Islet precursor cell (in vitro differentiated cells): ENCODE results near the gene CCZ1.
"Not testable (repeated sequence)": the region's sequence is repeated elsewhere in the genome, so short reads cannot be mapped to it uniquely, and the experiment has no call there.

ENCODE experiments used
- DNase-seq: peaks from one replicate; pipeline ENCODE4 v3.0.0-alpha.2; 2018

Gene CCZ1

DNA sequence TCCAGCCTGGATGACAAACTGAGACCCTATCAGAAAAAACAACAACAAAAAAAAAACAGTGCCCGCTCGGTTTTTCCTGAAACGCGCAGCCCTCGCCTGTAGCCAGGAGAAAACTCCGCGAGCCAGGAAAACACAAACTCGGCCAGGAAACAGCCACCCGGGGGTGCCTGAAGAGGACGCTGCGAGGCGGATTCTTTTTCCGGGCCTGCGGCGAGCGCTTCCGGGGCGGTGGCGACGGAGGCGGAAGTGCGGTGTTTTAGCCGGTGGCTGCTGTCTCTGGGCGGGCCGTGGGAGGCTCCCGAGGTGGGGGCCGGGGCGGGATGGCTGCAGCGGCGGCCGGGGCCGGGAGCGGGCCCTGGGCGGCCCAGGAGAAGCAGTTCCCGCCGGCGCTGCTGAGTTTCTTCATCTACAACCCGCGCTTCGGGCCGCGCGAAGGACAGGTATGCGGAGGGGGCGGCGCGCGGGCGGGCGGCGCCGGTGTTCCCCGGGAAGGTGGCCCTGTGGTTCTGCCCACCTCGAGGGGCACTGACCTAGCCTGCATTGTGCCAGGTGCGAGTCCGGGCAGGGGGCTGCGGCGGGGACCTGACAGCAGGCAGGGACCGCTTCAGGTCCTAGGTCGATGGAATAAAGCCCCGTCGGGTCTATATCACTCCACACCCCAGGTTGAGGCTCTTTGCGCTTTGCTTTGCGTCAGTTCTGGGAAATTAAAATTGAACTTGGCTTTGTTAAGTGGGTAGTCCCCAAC is at the start of gene CCZ1:
TSS of gene CCZ1 (plus strand) at position 254 of the 745 bp plus-strand sequence. CDS start at position 321, 67 bp downstream.
- DNase-seq, result peak; percentile 78

DNA sequence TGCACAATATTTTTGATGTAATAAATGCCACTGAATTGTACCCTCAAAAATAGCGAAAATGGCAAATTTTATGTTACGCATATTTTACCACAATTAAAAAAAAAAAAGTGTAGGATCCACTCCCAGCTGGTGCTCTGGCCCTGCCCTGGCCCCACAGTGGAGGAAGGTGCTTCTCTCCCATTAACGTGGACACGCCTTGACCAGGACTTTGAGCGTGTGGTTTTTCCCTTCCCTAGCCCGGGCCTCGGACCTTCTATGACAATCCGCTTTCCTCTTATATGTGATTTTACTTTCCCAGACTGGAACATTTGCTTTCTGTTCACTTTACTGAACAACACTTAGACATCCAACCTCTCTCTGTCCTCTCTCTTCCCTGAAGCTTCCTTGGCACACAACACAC is 47.6 kb upstream of the CCZ1 start:
- no peak for DNase-seq

DNA sequence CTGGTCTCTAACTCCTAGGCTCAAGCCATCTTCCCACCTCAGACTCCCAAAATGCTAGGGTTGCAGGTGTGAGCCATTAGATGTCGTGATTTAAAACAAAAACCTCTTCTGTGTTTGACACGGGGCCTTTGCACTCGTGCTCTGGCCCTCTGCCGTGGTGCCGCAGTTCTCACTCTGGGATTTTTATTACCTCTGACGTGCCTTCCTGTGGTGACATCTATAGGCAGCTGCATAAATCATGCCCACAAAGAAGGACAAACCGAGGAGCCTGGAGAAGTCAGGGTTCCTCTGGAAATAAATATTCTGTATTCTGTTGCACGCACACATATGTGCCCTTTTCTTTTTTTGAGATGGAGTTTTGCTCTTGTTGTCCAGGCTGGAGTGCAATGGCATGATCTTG is 43.8 kb upstream of the CCZ1 start:
- DNase-seq, result no peak

DNA sequence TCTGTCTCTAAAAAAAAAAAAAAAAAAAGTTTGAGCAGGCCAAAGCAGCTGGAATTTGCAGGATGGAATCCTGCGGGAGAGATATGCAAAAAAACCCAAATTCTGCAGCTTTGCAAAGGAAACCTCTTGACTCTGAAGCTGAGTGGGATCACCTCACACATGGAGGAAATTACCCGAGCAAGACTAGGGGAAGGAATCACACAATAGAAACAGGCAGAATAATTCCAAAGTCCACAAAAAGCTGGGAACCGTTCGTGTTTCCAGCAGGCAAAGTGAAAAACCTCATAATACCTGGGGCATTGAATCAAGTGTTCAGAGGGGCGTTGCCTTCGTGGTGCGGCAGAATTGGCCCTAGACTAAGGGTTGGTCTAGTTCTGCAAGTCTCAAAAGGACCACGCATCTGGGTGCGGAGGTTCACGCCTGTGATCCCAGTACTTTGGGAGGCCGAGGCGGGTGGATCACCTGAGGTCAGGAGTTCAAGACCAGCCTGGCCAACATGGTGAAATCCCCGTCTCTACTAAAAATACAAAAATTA is 41.4 kb upstream of the CCZ1 start:
- not testable (repeated sequence) for DNase-seq

DNA sequence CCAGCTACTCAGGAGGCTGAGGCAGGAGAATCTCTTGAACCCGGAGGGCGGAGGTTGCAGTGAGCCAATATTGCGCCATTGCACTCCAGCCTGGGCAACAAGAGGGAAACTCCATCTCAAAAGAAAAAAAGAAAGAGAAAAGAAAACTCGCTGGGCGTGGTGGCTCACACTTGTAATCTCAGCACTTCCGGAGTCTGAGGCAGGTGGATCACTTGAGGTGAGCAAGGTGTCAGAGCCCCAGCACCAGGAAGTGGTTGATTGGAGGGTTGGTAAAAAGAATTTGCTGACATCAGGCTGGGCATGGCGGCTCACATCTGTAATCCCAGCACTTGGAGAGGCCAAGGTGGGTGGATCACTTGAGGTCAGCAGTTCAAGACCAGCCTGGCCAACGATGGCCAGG is 40.0 kb upstream of the CCZ1 start:
- not testable (repeated sequence) for DNase-seq

DNA sequence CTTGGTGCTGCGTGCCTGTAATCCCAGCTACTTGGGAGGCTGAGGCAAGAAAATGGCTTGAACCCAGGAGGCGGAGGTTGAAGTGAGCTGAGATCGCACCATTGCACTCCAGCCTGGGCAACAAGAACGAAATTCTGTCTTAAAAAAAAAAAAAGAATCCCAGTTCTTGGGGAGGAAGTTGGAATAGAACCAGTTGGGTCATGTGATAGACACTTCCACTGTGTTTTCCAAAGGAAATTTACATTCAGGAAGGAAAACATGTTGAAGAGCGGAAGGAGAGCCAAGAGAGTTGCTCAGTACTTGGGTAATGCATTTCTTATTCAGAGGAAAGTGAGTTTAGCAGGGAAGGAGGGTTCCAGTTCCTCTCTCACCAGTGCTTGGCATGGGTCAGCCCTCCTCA is 37.3 kb upstream of the CCZ1 start:
- DNase-seq, result not testable (repeated sequence)

DNA sequence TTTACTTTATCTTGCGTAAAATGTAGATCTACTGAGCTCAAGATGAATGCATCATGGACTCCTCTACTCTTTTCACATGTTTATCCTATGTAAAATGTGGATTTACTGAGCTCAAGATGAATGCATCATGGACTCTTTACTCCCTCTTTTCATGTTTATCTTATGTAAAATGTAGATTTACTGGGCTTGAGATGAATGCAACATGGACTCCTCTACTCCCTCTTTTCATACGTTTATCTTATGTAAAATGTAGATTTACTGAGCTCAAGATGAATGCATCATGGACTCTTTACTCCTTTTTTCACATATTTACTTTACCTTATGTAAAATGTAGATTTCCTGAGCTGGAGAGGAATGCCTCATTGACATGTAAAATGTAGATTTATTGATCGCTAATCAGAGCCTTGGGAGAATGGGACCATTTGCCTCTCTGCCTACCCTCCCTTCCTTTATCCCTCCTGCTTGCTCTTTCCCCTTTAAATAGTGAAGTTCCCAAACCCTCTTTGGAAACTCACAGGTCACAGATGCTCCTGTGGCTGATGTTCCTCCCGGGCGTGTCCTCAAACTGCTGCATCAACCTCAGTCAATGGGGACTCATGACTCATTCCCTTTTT is 35.7 kb upstream of the CCZ1 start:
- not testable (repeated sequence) for DNase-seq

DNA sequence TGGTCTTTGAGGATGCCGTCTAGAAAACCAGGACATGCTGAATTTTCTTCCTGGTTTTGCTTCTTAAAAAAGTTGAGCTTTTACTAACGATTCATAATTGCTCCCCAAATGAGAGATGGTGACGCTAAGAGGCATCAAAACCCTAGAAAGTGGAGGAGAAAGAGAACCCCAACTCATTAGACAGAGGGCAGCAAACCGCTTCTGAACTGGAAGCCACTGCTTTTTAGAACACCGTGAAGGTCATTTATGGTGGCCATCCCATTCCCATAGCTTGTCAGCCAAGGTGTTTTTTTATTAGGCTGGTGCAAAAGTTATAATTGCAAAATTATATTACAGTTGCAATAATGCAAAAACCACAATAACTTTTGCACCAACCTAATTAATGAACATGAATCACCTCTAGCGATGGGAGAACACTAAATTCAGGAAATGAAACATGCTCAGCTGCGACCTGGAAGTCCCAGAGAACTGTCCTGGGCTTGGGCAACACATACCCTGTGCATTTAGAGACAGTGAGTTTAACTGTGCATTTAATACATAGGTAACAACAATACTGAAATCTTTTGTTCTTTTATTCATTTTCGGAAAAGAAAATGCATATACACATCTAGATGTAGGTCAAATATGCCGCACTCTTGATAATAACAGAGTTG is 33.1 kb upstream of the CCZ1 start:
- not testable (repeated sequence) for DNase-seq

DNA sequence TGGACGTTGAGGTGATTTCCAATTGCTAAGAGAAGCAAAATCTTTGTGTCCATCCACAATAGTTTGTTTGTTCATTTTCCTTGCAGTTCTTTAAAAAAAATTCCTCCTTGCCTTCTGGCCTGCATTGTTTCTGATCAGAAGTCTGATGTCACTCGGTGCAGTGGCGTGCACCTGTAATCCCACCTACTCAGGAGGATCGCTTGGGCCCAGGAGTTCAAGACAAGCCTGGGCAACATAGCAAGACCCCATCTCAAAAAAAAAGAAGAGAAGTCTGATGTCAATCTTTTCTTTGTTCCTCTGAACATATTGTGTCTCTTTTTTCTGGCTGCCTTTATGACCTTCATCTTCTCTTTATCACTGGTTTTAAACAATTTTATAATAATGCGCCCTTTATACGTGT is 31.5 kb upstream of the CCZ1 start:
- DNase-seq, result no peak

DNA sequence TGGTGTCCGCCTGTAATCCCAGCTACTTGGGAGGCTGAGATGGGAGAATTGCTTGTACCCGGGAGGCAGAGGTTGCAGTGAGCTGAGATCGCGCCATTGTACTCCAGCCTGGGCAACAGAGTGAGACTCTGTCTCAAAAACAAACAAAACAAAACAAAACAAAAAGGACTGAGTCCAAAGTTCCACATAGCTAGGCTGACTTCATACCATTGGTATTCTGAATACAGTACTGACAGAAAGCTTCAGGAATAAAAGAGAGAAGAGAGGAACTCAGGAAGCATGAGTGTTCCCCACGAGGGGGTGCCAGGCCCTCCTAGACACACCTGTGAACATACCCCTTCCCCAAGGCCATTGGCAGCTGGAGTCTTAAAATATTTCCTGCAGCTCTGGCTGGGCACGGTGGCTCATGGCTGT is 29.6 kb upstream of the CCZ1 start:
- DNase-seq, result not testable (repeated sequence)

DNA sequence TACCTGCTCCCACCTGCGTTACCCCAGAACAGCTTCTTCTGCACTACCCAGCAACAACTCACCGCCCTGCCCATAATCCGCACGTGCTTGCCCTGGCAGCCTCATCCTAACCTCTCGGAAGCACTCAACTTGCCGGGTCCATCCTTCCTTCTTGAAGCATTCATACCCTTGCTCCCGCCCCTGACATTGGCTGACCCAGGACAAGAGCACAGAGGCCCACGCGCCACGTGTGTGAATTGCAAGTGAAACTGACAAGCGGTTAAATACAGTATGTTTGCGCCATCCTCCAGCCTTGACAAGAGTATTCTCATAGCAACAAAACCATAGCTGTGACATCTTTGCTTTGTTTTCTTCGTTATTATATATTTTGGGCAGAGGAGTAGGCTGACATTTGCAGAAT is 28.8 kb upstream of the CCZ1 start:
- DNase-seq, result no peak

DNA sequence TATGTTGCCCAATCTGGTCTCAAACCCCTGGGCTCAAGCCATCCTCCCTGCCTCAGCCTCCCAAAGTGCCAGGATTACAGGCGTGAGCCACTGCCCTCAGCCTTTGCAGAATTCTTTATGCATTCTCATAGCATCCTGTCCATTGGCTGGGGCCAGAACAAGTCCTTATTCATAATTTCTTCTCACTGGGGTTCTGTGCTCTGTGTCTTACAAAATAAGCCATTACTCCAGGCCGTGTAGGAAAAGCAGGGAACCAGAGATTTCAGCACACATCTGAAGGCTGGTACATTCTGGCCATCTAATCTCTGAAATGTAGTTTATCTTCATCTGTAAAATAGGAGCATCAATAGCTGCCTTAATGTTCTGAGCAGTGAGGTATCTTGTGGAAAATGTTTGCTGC is 28.2 kb upstream of the CCZ1 start:
- DNase-seq, result no peak

DNA sequence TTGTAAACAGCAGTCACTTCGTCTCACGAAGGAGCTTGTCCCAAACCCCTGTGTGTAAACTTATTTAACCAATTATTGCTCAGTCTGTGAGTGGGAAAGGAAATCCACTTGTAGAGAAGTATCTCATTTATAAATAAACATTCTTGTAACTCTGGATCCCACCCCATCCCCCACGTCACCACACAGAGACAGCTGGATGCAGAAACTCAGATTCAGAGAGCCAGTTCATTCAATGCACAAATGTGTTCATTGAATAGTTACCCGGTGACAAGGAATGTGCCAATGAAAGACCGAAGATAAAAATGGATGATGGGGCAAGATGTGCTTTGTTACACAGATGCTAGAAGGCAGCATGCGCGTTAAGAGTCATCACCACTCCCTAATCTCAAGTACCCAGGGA is 26.2 kb upstream of the CCZ1 start:
- no peak for DNase-seq

DNA sequence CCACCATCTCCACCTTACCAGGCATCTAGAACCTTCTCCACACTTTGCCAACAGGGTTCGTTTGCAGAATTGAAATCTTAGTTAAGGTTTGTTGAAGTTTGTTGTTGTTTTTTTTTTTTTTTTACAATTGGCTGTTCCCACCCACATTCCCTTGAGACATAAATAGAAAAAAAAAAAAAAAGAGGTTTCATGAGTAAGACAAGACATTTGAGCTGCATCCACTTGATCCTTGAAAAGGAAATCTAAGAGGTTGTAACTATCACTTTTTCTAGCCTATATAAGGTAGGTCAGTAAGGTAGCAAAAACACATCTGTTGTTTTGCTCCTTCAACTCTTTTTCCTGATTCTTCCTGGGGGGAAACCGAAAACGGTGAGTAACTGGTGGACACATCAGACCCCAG is 18.9 kb upstream of the CCZ1 start:
- DNase-seq, result not testable (repeated sequence)

DNA sequence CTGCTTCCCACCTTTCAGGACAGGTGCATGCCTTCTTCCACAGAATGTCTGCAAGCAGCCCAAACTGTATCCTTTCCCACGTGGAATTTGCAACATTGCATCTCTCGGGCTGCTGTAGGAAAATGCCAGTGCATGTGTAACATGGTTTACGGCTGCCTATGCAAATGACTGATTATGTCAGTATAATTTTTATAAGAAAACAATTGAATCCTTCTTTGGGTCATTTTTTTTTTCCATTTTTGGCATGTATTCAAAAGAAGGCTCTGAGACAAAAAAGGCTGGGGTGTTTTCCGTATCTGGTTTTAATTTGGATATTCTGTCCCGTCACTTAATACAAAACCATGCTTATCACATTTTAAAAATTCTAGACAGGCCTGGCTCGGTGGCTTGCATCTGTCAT is 18.4 kb upstream of the CCZ1 start:
- not testable (repeated sequence) for DNase-seq

DNA sequence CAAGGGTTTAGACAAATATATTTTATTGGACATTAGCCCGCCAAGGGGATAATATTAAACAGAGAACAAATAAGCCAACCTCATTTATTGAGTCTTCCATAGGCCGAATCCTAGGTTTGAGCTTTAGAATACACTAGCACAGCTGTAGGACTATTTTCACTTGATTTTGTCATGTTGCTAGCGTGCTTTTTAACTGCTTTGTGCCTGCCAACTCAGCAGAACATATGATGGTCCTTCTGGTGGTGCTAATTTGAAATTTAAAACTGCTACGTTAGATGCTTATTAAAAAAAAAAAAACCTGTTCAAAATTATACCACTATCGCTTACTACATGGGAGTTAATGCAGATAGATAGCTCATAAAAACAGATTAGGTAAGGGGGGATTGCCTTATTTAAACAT is 14.1 kb upstream of the CCZ1 start:
- not testable (repeated sequence) for DNase-seq

DNA sequence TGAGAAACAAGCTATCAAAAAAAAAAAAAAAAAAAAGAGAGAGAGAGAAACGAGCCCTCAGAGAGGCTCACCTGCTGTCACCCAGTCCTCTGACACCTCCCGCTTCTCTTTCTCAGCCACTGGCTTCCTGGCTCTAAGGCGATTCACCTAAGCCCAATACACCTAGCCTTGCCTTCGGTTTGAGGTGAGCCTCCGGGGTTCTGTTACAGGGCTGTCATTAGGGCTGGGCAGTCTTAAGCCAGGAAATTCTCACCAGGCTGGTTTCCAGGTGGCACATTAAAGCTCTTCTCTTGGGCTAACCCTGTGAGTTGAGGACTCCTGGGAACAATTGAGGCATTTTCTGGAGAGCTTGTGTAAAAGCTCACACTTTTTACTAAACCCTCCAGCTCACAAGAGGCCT is 10.5 kb upstream of the CCZ1 start:
- not testable (repeated sequence) for DNase-seq

DNA sequence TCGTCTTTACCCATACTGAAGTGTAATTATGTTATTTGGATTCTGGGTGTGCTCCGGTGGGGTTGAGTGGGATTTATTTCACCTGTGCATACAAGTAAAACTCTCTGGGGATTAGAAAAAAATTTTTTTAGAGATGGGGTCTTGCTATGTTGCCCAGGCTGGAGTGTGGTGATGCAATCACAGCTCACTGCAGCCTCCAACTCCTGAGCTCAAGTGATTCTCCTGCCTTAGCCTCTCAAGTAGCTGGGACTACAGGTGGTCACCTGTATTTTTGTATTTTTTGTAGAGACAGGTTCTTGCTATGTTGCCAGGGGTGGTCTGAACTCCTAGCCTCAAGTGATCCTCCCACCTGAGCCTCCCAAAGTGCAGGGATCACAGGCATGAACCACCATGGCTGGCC is 8.3 kb upstream of the CCZ1 start:
- DNase-seq, result not testable (repeated sequence)

DNA sequence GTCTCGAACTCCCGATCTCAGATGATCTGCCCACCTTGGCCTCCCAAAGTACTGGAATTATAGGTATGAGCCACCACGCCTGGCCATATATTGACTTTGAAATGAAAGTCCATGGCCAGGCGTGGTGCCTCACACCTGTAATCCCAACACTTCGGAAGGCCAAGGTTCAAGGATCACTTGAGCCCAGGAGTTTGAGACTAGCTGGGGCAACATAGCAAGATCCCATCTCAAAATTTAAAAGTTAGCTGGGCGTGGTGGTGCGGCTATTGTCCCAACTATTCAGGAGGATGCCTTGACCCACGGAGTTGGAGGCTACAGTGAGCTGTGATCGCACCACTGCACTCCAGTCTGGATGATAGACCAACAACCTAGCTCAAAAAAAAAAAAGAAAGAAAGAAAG is 6.0 kb upstream of the CCZ1 start:
- DNase-seq, result no peak

DNA sequence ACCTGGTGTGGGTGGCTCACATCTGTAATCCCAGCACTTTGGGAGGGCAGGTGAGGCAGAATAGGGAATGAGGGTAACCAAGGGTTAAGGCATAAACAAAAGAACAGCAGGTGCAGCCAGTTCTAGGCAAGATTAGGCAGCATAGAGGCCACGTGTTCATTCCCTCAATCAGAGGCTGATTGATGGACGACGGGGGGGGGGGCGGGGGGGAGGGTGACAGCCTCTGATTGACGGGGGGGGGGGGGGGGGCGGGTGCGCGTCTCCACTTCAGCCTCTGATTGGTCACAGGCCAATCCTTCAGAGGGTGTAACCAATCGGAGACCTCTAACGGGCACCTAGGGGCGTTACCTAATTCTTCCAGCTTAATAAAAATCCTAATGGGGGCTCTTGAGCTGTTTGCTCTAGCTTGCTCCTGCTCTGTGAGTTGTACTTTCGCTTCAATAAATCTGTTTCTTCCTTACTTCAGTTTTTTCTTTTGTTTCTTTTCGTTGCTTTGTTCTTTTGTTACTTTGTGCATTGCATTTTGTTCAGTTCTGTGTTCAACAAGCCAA is 1.1 kb upstream of the CCZ1 start:
- DNase-seq, result not testable (repeated sequence)

DNA sequence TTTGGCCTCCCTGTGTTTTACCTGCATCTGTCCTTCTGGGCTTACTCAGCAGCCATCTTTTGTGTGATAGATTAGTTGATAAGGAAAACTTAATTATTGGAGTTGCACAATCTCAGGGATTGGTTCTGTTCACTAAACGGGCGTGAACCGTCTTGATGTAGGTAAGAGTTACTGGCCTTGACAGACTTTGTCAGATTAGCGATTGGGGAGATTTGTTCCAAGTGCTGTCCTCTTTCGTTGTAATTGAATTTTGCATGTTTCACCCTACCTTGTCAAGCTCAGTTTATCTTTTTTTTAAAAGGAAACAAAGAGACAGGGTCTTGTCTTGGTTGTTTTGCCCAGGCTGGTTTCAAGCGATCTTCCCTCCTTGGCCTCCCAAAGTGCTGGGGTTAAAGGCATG is 4.5 kb downstream of the CCZ1 start:
- DNase-seq, result not testable (repeated sequence)

DNA sequence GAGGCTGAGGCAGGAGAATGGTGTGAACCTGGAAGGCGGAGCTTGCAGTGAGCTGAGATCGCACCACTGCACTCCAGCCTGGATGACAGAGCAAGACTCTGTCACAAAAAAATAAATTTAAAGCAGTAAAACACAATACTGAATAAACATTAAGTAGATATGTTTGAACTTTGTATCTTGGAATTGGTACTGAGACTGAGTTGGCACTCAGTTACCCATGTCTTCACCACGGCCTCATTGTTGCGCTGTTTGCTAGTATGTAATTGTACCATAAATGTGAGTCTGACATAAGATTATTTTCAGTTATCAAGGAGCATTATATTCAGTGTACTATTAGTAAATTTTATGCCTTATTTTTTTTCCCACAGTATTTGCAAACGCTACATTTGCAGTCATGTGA is 6.2 kb downstream of the CCZ1 start:
- DNase-seq, result not testable (repeated sequence)

DNA sequence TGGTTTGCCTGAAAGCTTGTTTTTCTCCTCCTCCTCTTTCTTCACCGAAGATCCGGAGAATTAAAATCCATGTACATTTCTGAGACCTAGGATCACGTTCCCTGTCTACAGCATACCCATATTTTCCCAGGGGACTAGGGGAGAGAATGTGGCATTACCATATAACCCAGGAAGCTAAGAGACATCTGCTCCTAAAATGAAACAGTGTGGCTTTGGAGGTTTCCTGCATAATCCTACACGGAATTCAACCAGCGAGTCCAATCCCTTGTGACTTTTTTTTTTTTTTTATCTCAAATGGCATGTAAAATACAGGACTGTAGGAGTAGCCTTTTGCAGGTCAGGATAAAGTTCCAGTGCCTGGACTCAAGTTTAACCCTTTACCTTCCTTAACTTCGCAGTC is 10.3 kb downstream of the CCZ1 start:
- not testable (repeated sequence) for DNase-seq

DNA sequence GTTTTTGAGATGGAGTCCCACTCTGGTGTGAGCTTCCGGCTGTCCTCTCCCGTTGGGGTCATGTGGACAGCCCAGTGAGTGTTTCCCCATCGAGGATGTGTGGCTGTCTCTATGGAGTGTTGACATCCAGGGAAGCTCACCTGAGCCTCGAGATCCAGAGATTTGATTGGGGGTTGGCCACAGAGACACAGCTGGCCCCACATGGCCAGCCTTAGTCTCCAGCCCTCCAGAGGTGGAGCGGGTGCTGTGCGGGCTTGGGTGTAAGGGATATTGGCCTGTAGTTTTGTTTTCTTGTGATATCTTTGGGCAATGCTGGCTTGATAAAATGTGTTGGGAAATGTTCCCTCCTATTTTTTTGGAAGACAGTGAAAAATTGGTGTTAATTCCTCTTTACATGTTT is 18.0 kb downstream of the CCZ1 start:
- not testable (repeated sequence) for DNase-seq
